HepG2 (cell line): Measurements from ENCODE around the gene ZBTB7C.

Experiments
- EZH2 ChIP-seq: conservative IDR thresholded peaks from 2 replicates; pipeline ENCODE4 v1.6.1; 2012; ENCODE audit warnings: mild to moderate bottlenecking, low read depth, low read length, moderate library complexity
- NFIC ChIP-seq: IDR thresholded peaks from 2 replicates; pipeline ENCODE4 v1.6.1; 2012; ENCODE audit warnings: mild to moderate bottlenecking, low read length, inconsistent platforms
- RFX5 ChIP-seq: IDR thresholded peaks from 2 replicates; pipeline ENCODE4 v1.6.1; 2011; ENCODE audit warnings: low read depth, low read length, improper control_type of control experiment
- ZNF282 ChIP-seq: fragments of 450-650 bp; IDR thresholded peaks from 2 replicates; pipeline ENCODE4 v1.6.1; 2018; ENCODE audit not compliant: partially characterized antibody
- ZNF296 ChIP-seq: sonication (generic); formaldehyde crosslinking; conservative IDR thresholded peaks from 2 replicates; pipeline ENCODE4 v1.5.0; 2020; ENCODE audit warnings: mild to moderate bottlenecking, missing genetic modification reagents
- TF ChIP-seq, protein P1 (sequence below): sonication (generic); formaldehyde crosslinking; IDR thresholded peaks from 2 replicates; pipeline ENCODE4 v1.5.0; 2020; ENCODE audit warnings: mild to moderate bottlenecking, missing genetic modification reagents, moderate library complexity

DNA sequence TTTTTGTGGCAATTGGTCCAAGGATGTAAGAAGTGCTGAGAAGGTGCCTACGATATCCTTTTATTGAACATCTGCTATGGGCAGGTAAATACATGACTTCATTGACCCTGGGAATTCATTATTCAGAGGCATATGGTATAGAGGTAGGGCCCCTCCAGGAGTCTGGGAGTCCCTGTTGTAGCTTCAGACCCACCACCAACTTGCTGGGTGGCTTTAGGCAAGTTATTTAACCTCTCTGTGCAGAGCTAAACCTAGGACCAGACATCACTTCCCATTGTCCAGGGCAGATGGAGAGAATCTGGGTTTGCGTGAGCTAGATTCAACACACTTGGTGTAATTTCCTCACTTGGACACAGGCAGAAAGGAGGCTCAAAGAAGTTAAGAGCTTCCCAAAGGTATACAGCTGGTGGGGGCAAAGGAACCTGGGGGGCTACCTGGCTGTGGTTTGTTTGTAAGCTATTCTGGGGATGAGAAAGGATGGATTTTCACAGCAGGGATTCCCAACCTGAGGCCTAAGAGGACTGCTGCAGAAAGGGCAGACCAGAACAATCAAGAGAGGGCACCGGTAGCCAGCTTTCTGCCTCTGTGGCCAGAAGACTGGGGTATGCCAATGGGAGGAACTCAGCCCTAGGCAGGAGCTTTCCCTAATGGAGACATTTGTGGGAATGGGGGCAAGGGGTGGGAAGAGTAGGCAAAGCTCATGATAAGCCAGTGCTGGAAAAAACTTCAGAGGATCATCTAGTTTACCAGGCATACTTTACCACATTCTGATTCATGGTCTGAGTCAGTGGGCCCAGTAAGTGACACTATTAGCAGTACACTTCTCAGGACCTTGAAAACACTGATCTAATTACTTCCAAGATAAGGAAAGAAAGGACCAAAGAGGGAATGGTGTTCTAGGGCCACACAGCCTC lies 376.1 kb downstream of the ZBTB7C start:
- no peak for TF ChIP-seq ZNF296 (CRISPR knock-in tag)
- no peak for TF ChIP-seq EZH2
- TF ChIP-seq, protein P1, sequence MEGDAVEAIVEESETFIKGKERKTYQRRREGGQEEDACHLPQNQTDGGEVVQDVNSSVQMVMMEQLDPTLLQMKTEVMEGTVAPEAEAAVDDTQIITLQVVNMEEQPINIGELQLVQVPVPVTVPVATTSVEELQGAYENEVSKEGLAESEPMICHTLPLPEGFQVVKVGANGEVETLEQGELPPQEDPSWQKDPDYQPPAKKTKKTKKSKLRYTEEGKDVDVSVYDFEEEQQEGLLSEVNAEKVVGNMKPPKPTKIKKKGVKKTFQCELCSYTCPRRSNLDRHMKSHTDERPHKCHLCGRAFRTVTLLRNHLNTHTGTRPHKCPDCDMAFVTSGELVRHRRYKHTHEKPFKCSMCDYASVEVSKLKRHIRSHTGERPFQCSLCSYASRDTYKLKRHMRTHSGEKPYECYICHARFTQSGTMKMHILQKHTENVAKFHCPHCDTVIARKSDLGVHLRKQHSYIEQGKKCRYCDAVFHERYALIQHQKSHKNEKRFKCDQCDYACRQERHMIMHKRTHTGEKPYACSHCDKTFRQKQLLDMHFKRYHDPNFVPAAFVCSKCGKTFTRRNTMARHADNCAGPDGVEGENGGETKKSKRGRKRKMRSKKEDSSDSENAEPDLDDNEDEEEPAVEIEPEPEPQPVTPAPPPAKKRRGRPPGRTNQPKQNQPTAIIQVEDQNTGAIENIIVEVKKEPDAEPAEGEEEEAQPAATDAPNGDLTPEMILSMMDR, result no peak
- no peak for TF ChIP-seq NFIC
- TF ChIP-seq ZNF282, result no peak
- no peak for TF ChIP-seq RFX5
